ENCODE measurements around the gene SOD1.

Gene SOD1

DNA sequence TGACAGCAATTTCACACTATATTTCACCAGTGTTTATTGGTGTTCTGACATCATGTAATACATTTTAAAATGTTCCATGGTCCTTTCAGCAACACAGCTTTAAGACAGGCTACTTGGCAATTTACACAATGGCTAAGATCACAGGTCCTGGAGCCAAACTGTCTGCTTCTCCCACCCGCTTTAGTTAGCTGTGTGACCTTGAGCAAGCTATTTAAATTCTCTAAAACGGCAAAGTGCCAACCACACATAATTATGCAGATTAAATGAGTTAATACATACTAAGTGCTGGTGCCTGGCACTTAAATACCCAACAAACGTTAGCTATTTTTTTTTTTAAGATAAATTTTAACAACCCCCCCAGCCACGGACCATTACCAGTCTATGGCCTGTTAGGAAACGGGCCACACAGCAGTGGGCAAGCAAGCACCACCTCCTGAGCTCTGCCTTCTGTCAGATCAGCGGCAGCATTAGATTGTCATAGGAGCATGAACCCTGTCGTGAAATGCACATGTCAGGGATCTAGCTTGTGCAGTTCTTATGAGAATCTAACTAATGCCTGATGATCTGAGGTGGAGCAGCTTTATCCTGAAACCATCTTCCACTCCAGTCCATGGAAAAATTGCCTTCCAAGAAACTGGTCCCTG, 26.9 kb downstream of the SOD1 start:
- FAIRE-seq, result no peak

DNA sequence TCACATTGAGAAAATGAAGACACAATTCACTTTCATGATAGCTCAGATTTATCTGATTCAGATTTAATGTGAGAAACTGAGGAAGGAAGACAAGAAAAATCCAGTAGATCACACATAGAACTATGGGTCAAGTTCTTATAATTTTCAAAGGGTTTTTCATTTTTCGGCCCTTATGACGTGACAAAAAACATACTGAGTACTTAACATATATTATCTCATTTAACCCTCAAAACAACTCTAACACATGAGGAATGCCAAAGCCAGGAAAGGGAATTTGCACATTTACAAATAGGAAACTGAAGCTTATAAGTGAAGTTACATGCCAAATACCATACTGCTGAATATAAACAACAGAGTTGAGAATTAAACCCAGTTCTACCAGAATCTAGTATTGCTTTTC, 27.6 kb downstream of the SOD1 start:
- FAIRE-seq, result no peak

DNA sequence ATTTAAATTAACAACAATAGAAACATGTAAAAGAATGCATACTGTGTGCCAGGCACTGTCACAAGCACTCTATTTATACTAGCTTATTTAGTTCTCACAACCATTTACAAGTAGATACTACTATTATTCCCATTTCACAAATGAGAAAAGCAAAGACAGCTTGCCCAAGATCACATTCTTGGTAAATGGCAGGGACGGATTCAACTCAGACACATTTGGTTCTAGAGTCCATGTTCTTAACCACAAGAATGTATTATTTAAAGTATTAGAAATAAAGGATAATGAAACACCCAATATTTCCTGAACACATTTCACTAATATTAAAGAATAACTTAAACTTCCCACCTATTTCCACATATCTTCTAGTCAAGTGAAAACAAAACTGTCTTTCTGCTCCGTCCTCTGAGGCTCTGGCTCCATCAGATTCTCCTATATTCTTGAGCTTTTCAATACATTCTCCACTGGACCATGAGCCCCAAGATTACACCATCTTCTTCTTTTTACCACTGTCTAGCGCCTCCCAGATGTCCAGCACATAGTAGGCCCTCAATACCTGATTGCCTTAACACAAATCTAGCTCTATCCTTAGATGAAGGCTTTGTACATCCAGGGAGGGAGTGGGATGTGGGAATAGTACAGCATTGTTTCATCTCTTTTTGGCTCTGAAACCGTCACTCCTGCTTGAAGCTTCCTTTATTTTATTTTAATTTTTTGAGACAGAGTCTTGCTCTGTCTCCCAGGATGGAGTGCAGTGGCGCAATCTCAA, 29.3 kb downstream of the SOD1 start:
- FAIRE-seq, result no peak

DNA sequence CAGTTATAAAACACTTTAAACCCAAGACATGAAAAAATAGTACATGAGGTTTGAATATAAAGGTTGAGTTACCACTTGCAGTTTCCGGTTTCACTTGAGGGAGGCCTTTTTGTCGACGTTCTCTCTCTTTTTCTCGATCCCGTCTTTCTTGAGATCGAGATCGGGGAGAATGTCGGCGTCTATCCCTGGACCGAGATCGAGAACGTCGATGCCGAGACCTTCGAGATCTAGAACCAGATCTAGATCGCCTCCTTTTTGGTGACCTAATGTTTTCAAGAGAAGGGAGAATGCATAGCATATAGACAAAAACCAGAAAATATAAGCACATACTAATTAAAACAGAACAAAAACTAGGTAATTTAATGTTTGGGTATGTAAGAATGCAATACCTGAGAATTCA, 33.7 kb downstream of the SOD1 start:
- FAIRE-seq, result no peak

DNA sequence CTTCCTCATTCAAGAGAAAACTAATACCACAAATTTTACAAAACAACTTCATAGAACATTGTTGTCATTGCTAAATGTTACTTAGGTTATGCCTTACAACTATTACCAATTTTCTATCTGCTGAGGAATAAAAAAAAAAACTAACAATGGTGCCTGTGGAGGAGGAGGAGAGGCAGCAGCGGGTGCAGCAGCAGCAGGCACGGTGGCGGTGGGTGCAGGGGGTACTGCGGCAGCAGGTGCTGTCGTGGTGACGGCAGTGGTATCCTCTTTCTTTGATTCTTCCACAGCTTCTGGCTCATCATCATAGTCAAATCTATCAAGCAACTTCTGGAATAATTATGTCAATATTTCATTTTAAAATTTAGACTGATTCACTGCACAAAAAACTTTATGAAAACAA, 36.9 kb downstream of the SOD1 start:
- FAIRE-seq, result no peak

DNA sequence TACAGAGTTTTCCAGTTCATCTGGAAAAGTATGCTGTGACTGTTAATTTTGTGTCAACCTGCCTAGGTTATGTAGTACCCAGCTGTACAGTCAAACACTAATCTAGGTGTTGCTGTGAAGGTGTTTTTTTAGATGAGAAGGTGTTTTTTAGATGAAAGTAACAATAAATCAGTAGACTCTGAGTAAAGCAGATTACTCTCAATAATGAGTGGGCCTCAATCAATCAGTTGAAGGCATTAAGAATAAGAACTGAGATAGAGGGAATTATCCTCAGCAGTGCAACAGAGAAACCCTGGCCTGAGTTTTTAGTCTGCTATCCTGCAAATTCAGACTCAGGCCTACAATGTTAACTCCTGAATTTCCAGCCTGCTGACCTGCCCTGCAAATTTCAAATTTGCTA, 39.0 kb downstream of the SOD1 start:
- FAIRE-seq, result no peak

DNA sequence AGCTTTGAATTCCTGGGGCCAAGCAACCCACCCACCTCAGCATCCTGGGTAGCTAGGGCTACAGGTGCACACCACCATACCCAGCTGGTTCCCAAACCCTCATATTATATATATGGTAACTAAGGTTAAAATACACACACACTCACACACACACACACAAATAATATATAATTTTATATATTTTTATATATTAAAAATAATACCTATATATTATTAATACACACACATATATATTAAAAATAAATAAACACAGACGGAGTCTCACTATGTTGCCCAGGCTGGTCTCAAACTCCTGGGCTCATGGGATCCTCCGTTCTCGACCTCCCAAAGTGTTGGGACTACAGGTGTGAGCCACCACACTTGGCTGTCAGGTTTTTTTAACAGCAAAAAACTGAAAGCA, 40.5 kb downstream of the SOD1 start:
- no peak for FAIRE-seq

DNA sequence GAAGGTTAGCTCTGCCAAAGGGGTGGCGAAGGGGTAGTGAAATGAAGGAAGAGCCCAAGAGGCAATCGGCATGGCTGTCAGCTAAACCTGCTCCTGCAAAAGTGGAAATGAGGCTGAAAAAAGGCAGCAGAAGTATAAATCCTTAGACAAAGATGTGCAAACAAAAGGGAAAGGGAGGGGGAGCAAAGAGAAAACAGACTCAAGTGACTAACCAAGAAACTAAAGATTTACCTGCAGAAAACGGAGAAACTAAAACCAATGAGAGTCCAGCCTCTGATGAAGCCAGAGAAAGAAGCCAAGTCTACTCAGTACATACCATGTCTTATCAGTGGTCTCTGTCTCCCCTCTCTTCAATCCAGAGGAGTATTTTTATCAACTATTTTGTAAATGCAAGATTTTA, 47.1 kb downstream of the SOD1 start:
- no peak for FAIRE-seq

DNA sequence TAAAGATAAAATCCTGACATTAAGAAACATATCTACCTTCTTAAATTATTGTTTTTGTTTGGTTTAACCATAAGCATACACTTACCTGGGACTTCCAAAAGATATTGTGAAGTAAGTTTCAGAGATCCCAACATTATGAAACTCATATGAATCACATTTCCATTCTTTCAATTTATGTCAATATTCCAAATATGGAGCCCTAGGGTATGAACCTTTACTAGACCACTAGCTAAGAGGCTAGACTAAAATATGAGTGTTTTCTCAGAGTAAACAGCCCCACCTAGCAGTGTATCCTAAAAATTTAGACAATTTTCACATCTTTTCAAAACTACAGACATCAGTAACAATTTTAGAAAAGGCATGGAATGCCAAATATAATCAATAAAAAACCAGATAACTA, 48.0 kb downstream of the SOD1 start:
- no peak for FAIRE-seq

DNA sequence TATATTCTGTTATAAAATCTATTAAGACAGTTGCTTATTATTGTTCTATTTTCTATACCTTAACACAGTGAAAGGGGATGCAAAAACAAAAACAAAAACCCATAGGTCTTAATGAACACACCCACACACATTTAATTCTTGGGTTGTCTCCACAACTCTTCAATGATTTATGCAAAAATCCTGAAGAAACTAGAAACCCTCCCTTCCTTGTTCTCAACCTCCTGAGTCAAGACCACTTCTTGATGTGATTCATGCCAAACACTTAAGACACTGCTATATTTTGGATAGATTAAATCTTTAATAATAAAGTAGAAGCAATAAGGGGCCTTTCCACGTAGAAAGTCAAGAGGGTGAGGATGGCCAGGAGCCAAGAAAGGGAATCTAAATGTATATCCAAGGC, 49.0 kb downstream of the SOD1 start:
- no peak for FAIRE-seq

DNA sequence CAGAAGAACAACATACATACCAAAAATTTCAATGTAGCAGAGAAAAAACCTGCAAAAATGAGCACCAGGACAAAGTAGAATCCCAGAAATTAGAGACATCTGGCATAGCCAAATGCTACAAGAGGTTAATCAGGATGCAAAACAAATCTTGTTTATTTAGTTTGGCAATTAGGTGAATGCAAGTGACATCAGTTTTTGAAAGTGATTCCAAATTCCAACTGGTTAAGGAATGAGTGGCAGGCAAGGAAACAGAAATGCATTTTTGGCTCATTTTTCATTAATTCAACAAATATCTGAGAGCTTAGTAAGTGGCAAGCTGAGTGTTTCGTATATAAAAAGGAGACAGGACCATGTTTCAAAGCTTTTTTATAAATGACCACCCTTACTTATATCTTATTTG, 51.1 kb downstream of the SOD1 start:
- FAIRE-seq, result no peak

DNA sequence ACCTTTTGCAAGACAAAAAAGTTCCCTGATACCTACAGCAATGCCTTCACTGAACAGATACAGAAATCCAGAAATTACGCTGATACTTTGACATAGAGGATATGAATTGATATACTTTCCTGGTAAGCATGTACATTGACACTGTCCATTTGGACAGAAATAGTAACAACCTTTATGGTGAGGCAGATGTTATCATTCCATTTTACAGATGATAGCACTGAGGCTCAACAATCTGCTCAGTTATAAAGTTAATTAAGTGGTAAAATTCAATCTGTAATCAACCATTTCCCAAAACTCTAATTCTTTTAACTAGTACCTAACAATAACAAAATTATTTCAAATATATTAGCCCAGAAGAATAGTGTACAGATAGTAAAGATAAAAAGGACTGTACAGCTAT, 51.8 kb downstream of the SOD1 start:
- FAIRE-seq, result no peak

DNA sequence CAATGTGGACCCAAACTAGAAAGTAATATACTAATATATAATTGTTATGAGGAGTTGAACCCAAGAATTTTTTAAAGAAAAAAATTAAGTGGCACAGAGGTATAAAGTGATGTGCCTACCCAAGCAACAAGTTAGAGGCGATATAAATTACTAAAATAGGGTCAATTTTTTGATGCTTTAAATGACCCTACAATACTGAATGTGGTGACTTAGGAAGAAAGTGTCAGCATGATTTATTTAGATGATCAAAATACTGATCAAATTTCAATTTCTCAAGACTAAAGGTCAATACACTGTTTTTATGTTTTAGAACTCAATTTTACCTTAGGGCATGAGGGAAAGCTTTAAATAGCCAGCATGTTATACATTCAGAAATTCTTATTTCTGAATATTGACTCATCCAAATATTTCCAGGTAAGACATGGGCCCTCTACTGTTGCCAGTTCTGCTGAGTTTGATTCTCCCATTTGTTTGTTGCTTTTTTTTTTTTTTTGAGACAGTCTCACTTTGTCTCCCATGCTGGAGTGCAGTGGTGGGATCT, 52.3 kb downstream of the SOD1 start:
- no peak for FAIRE-seq

DNA sequence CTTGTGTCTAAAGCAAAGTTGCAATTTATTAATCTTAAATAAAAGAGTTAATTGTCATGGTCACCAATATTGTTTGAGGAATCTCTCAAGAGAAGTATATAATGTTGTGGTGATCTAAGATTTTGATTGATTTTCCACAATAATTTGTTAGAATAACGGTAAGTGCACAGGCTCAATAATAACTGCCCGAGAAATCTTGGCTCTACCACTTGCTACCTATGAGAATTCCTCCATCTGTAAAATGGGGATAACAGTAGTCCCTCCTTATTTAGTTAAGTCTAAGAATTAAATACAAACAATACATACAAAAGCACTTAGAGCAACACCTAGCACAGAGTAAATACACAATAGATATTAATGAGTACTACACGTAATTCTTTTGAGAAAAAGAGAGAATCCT, 53.6 kb downstream of the SOD1 start:
- peak; percentile 4 for FAIRE-seq

DNA sequence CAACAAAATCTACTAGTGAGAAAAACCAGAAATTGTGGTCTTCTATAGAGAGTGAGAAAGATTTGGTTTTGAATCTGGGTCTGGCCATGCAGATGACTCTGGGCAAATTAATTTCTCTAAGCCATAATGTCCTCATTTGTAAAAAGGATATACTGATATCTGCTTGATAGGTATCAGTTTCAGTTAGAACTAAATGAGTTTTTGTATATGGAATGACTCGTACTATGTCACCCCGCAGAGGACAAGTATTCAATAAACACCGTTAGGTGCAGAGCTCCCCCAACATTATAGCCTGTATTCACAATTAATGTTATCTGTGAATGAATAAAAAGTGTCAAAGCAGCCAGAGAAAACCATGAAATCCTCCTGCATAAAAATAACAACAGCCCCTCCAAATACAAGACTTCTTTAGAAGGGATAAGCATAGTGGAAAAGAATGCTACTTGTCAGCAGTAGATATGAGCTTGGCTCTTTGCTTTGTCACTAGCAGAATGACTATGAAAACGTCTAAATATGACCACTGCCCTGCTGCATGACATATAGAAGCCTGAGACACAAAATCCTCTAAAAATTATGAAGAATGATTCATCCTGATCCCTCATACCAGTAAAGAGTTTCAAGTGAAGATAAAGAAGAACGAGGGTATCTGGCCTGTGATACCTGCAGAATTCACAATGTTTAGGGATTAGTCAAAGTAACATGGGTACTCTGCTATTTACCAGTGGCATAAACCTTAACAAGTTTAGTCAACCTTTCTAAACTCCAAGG, 54.7 kb downstream of the SOD1 start:
- no peak for FAIRE-seq

DNA sequence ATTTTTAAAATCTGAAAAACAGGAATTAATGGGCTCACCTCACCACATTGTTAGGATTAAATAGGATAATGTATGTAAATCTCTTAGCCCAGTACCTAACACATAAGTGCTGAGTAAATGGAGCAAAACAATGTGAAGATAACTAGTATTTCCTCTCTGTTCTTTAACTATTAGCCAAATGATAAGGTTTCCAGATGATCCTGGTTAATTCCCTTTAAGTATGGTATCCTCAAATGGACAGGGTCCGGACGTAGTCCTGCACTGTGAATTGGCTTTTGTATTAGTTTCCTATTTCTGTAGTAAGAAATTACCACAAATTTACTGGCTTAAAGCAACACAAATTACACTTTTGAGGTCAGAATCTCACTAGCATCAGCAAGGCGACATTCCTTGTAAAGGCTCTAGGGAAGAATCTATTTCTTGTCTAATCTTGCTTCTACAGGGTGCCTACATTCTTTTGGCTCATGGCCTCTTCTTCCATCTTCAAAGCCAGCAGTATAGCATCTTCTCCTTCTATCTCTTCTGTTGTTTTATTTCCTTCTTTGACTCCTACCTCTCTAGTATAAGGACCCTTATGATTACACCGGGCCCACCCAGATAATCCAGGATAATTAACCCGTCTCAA, 55.4 kb downstream of the SOD1 start:
- FAIRE-seq, result no peak

DNA sequence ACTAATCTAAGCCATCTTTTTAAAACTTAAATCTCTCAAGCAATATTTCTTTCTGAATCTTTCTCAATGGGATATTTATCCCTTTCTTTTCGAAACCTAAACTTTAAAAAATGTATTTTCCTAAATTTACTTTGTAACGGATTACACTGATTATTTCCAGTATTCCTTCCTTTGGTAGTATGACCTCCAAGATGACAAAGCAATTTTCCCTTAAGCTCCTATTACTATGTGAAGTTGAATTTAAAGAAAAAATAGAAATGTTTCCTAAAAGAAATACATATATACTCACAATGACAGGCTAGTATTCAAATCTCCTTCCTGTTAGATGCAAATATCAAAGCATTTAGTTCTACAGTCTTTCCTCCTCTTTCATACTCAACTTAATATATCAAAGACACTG, 56.6 kb downstream of the SOD1 start:
- no peak for FAIRE-seq
